ENCODE results near the gene RAMP2. TPM values are rescaled to one million over a fixed set of nuclear protein-coding genes. Genes with fewer than 3 reads are reported as not detected.

The RAMP2 gene
- total and polyA plus RNA-seq, 2 of the 13 experiments (the other 11 are each of a cell fraction or from before 2014, with no cell fraction given), result 1.4 to 5.2 TPM

DNA sequence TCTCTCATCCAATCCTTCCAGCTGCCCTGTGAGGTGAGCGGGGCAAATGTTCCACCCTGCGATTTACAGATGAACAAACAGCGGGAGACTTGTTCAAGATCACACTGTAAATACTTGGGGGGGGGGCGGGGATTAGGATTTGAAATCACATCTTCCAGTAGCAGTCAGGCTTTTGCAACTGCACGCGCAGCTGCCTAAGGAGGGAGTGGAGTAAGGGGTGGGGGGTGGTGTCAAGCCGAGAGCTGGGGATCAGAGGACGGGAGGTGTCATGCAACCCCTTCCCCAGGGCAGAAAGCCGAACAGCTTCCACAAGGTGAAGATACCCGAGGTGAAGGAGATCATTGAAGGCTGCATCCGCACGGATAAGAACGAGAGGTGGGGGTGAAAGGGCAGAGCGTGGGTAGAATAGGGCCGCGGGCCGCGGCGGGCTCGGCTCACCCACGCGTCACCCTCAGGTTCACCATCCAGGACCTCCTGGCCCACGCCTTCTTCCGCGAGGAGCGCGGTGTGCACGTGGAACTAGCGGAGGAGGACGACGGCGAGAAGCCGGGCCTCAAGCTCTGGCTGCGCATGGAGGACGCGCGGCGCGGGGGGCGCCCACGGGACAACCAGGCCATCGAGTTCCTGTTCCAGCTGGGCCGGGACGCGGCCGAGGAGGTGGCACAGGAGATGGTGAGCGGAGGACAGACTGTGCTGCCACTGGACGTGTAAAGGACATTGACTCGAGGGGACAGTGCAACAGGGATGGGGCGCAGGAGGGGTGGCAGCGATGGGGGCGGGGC is 24.0 kb downstream of the RAMP2 start (continued):
- TF ChIP-seq ATF1 (CRISPR knock-in tag; IDR thresholded peaks at IDR 0.05) (no peak), ZNF124 (CRISPR knock-in tag; IDR thresholded peaks at IDR 0.05) (no peak), POLR2A (IDR thresholded peaks at IDR 0.05; ENCODE audit: insufficient read depth in 1 of 2, low read depth in 2 of 2, low read length in 2 of 2) (peak in 1 of 2 experiments; percentile 34; a peak in 1 of 4 replicates), ZC3H13 (CRISPR knock-in tag; IDR thresholded peaks at IDR 0.05) (peak; percentile 71; the same call in 1 of the 2 replicates), PHF20 (CRISPR knock-in tag; IDR thresholded peaks at IDR 0.05) (no peak), ZNF225 (CRISPR knock-in tag; IDR thresholded peaks at IDR 0.05) (peak; percentile 31; the same call in 1 of the 2 replicates), AGO2 (optimal IDR thresholded peaks at IDR 0.05; ENCODE audit: low read depth, low read length) (peak; percentile 98), ZNF776 (CRISPR knock-in tag; IDR thresholded peaks at IDR 0.05) (peak; percentile 51; the same call in 1 of the 2 replicates), STAG1 (CRISPR knock-in tag; IDR thresholded peaks at IDR 0.05) (no peak), TBX3 (IDR thresholded peaks at IDR 0.05; ENCODE audit: borderline replicate concordance) (no peak), RBFOX2 (IDR thresholded peaks at IDR 0.05; ENCODE audit: low read depth, low read length) (peak; percentile 86), PTBP1 (IDR thresholded peaks at IDR 0.05; ENCODE audit: low read depth, low read length, poor library complexity, severe bottlenecking) (no peak), NFATC3 (CRISPR knock-in tag; IDR thresholded peaks at IDR 0.05) (no peak), KDM5B (CRISPR knock-in tag; IDR thresholded peaks at IDR 0.05; ENCODE audit: borderline replicate concordance) (0 out of 2 replicates have a peak, but pooled peaks have one; percentile 33), POLR2AphosphoS2 (IDR thresholded peaks at IDR 0.05; ENCODE audit: low read depth, low read length) (no peak)

DNA sequence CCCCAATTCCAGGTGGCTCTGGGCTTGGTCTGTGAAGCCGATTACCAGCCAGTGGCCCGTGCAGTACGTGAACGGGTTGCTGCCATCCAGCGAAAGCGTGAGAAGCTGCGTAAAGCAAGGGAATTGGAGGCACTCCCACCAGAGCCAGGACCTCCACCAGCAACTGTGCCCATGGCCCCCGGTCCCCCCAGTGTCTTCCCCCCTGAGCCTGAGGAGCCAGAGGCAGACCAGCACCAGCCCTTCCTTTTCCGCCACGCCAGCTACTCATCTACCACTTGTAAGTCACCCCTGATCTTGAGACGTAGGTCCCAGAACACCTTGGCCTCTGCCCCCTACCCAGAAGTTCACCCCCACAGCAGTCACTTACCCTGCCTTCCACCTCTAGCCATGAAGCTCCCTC is 26.2 kb downstream of the RAMP2 start:
- in situ Hi-C loops (cut with HindIII; ENCODE audit: extremely low pct_ligation_motif_present, low pct_unique_long_range_greater_than_20kb) (no loop called here), intact Hi-C loops (cut with micrococcal nuclease; ENCODE audit: unreplicated experiment) (no loop called here)
- Histone ChIP-seq H3K27me3 (ENCODE audit: control insufficient read depth in 1 of 2, insufficient read depth in 2 of 2, low read length in 2 of 2) (no peaks in the 10 kb centered on the region), H3K79me2 (ENCODE audit: insufficient read depth, low read length) (peaks cover 11% of the 10 kb centered on the region), H3K4me2 (ENCODE audit: low read depth, low read length) (no peak overlapping the region), H3K27ac (ENCODE audit: extremely low read length, insufficient read depth, low read length) (no peak overlapping the region), H3K9ac (ENCODE audit: insufficient read depth, low read depth, low read length) (no peak overlapping the region), H4K20me1 (ENCODE audit: insufficient read depth, low read length) (peaks cover 4% of the 10 kb centered on the region; the same call in 1 of the 2 replicates), H3K4me1 (ENCODE audit: insufficient read depth, low read length) (peaks cover 41% of the 10 kb centered on the region), H3K4me3 (replicated peaks in 1 of 3; ENCODE audit: insufficient read depth in 1 of 3, low read depth in 2 of 3, low read length in 3 of 3) (no peak overlapping the region), H3K9me3 (ENCODE audit: low read length) (no peaks in the 10 kb centered on the region), H2AFZ (ENCODE audit: low read length) (no peak overlapping the region), H3K36me3 (replicated peaks in 1 of 2; ENCODE audit: control insufficient read depth in 1 of 2, insufficient read depth in 2 of 2, low read length in 2 of 2) (peaks cover 19 to 32% of the 10 kb centered on the region in 2 experiments; a peak in 4 of 5 replicates)
- ATAC-seq (no peak), FAIRE-seq (no peak), DNase-seq (ENCODE audit: low spot score) (no peak)
- ChIA-PET CTCF (ENCODE audit: low intra/inter-chr PET ratio, low total read pairs) (no interaction called here), POLR2A (interaction anchor here (0.7 to 12.5 kb wide), 3 partner anchors 8 to 43 kb away, joined by 3 to 278 read pairs (median 18); partner anchors contain the start of genes CNTD1, COA3 and WNK4)
- BruUV-seq (replicated peaks), result no TSS peak
- TF ChIP-seq AGO2 (optimal IDR thresholded peaks at IDR 0.05; ENCODE audit: low read depth, low read length) (peak; percentile 72), ZSCAN20 (CRISPR knock-in tag; IDR thresholded peaks at IDR 0.05; ENCODE audit: borderline replicate concordance) (no peak), POLR2A (IDR thresholded peaks at IDR 0.05; ENCODE audit: insufficient read depth in 1 of 2, low read depth in 2 of 2, low read length in 2 of 2) (peak in 1 of 2 experiments; percentile 37; a peak in 1 of 4 replicates)
- WGBS (ENCODE audit: low lambda C conversion rate), result 96% methylated on average over 11 of the region's 11 CpGs
